GM12865 (cell line): Measurements from ENCODE around the gene RFLNA.

Experiments
- DNase-seq: peaks from one replicate; pipeline ENCODE4 v3.0.0; 2010; ENCODE audit warnings: low read depth
- H3K4me3 ChIP-seq: 2 replicates; pipeline ENCODE4 v1.5.1; 2011; ENCODE audit warnings: mild to moderate bottlenecking, low read depth, low read length, control low read depth
- TF ChIP-seq, protein P1 (sequence below): IDR thresholded peaks from 2 replicates; pipeline ENCODE4 v1.5.1; 2011; ENCODE audit warnings: low read length, control low read depth, low read depth, inconsistent platforms; ENCODE audit not compliant: insufficient read depth; ENCODE audit errors: missing control alignments

The RFLNA gene

DNA sequence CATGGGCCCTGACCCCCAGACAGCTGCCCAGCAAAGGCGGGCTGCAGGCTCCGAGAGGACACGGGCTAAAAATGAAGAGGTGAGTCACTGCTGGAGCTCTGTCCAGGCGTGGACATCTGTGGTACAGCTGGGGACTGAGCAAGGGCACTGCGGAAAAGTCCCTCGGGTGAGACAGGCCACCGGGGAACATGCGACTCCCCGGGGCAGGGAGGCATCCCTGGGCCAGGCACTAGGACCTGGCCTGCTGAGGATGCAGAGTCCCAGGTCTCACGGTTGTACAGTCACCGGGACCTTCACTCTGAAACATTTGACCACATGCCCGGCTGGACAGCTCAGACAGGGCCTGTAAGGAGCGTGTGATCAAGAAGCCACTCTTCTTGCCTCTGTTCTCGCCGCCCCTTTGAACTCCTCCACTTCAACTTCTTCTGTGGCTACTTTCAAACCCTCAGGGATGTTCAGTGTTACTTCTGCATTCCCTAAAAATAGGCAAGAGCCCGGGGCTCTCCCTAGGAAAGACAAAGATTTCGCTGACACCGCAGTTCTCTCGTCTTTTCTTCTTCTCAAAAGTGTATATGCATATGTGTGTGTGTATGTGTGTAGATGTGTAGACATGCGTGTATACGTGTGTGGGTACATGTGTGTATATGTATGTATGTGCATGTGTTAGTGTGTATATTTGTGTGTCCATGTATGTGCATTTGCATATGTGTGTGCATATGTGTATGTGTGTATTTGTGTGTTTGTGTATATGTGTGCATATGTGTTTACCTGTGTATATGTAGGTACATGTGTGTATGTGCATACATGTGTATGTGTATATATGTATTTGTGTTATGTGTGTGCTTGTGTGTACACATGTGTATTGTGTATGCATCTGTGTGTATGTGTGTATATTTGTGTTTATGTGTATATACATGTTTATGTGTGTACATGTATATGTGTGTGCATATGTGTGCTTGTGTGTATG is 5.0 kb upstream of the RFLNA start:
- TF ChIP-seq, protein P1, sequence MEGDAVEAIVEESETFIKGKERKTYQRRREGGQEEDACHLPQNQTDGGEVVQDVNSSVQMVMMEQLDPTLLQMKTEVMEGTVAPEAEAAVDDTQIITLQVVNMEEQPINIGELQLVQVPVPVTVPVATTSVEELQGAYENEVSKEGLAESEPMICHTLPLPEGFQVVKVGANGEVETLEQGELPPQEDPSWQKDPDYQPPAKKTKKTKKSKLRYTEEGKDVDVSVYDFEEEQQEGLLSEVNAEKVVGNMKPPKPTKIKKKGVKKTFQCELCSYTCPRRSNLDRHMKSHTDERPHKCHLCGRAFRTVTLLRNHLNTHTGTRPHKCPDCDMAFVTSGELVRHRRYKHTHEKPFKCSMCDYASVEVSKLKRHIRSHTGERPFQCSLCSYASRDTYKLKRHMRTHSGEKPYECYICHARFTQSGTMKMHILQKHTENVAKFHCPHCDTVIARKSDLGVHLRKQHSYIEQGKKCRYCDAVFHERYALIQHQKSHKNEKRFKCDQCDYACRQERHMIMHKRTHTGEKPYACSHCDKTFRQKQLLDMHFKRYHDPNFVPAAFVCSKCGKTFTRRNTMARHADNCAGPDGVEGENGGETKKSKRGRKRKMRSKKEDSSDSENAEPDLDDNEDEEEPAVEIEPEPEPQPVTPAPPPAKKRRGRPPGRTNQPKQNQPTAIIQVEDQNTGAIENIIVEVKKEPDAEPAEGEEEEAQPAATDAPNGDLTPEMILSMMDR, result no peak
- no peak for DNase-seq
- no peak overlapping the region for H3K4me3 ChIP-seq

DNA sequence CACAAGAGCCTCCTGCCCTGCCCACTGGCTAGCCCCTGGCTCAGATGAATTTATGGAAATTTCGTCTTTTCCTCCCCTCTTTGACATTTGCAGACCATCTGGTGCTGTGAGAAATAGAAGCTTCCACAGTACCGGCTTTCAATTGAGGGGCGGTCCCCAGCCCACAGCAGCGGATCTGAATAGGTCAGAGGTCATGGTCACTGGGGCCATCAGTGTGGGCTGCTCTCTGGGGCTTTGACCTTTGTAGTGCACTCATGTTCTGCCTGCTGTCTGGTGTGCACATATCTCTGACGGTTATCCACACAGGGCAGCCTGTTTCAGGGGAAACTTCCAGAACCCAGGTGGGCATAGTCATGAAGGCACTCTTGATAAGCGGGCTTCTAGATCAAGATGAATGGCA is 2.5 kb upstream of the RFLNA start:
- TF ChIP-seq, protein P1, result no peak
- no peak overlapping the region for H3K4me3 ChIP-seq
- no peak for DNase-seq

DNA sequence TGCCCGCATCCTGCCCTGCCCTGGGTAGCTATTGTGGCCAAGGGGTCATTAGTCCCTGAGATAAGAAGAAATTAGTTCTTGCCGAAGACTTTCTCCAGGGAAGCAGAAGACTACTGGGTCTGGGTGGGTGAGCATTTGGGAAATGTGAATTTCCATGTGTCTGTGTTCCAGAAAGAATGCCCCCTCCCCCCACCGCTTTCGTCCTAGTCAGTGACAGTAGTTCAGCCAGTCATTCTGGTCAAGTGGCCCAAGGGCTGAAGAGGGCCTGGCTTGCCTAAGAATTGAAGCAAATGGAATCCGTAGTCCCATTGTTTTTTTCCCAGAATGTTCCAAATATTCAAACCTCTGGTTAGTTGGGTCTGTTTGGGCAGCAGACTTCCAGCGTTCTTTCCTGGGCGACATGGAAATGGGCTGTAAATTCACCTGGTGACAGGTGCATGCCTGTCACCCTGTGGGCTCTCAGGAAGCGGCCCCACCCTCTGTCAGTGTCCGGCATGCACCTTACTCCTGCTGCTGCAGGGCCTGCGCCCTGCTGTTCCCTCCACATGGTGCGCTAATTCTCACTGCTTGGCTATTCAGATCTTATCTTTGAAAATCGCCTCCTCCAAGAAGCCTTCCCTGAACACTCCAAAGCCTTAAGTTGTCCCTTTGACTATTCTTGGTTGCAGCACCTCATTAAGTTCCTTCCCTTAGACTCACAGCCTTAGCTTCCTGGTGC is 1.4 kb upstream of the RFLNA start:
- TF ChIP-seq, protein P1, result no peak

DNA sequence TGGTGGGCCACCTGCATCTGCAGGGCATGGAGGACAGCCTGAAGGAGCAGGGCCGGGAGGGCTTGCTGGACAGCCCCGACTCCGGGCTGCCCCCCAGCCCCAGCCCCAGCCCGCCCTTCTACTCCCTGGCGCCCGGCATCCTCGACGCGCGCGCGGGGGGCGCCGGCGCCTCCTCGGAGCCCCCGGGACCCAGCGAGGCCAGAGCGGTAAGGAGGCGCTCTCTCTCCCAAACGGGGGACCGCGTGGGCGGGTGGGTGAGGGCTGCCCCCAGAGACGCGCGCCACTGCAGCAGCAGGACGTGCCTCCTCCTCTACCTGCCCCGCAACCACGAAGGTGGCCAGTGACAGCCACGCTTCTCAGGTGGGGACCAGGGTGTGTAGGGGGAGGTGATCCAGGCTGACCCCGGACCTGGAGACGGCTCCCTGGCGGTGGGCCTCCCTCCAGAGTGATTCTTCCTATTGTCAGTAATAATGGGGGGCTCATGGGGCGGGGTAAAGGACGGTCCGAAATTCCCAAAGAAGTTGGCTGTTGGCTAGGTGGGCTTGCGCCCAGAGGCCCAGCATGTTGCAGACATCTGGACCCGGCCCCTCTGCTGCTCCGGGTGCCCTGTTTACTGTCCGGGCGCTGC is 652 bp downstream of the RFLNA start:
- TF ChIP-seq, protein P1, result no peak
- no peak for DNase-seq
- no peak overlapping the region for H3K4me3 ChIP-seq

More for the DNA sequence above, 1.4 kb upstream of the RFLNA start:
- DNase-seq, result no peak
- H3K4me3 ChIP-seq, result no peak overlapping the region

DNA sequence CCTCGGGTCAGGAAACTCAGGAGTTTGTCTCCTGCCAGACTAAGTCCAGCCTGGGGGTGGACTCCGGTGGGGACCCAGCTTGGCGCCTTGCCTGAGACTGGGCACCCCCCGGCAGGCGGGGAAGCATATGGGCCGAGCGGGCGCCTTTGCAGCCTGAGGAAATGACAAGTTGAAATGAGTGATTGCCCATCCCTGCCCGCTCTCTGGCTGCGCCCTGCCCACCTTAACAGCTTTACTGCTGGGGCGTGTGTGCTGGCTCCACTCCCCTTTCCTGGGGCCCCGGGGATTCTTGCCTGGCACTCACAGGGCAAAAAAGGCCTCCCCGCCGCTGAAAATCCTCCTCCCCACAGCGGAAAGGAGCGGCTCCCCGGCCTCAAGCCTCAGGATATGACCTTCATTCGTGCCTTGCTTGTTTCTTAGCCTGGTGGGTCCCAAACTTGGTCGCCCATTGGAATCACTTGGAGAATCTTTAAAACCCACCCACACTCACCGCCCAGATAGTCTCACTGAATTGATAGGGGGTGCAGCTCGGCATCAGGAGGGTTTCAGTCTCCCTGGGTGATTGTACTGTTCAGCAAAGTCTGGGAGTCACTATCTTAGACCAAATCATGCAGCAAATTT is 1.5 kb downstream of the RFLNA start:
- H3K4me3 ChIP-seq, result no peak overlapping the region
- DNase-seq, result no peak
- TF ChIP-seq, protein P1, result no peak

DNA sequence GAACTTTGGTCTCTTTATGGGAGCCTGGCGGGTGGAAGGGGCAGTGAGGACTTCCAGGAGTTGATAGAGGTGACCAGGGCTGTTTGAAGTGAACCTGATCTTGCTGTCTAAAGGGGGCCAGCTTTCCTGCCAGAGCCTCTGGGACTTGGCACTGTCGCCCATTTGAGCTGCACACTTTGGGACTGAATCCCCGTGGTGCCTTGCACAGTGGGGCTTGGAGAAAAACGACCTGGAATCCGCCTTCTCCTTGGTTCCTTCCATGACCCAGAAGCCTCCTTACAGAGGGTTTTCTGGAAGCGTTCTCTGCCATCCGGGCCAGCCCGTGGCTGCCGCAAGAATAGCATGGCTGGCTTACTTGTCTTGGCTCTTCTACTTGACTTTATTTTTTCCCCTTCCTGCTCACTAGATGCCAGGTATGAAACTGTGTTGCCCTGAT is 2.0 kb downstream of the RFLNA start:
- no peak overlapping the region for H3K4me3 ChIP-seq
- DNase-seq, result no peak
- TF ChIP-seq, protein P1, result no peak
